ENCODE data around the gene ATAT1. TPM values are rescaled to one million over a fixed set of nuclear protein-coding genes. Genes with fewer than 3 reads are reported as not detected.
"Not testable (repeated sequence)": the region's sequence is repeated elsewhere in the genome, so short reads cannot be mapped to it uniquely, and the experiment has no call there.

The ATAT1 gene
- total RNA-seq, result 1.7 TPM
- long read RNA-seq, partial matches to known transcripts, result 2 of 2 reads
- long read RNA-seq, other reads (novel, unspliced or antisense), result 0 of 2 reads

DNA sequence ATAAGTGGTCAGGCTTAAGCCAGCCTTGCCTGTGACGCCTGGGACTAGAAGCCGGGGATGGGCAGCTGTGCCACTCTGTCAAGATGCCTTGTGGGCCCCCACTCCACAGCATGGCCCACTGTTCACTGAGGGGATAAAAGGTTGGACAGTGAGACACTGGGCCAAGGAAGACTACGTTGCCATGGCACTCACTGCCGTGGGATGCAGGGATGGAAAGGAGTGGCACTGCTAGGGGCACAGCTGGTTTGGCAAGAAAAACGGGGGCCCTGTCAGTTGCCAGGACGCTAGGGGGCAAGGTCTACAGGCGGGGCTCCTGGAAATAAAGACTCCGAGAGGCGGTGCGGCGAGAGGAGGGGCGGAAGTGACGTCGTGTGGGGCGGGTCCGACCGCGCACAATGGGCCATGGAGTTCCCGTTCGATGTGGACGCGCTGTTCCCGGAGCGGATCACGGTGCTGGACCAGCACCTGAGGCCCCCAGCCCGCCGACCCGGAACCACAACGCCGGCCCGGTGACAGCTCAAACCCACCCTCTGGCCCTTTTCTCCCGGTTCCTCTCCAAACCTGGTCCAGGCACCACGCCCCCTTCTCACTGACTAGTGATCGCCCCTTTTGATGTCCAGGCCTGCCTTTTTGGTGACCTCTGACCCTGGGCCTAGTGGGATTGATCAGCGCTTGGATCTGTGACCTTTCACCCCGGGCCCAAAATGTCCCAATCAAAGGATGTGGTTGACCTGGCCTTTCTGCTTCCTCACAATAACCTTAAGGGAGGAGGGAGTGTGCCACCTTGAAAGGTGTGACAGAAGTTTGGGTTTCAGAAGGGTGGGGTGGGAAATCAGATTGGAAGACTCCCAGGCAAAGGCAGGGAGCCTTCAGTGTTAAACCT is at the start of gene ATAT1:
Gene ATAT1 (plus strand): TSS at position 391 of the 883 bp plus-strand sequence.
- DNase-seq (peak; percentile 93), ATAC-seq (peak; percentile 96)
- intact Hi-C loops (cut with micrococcal nuclease), result no loop called here

DNA sequence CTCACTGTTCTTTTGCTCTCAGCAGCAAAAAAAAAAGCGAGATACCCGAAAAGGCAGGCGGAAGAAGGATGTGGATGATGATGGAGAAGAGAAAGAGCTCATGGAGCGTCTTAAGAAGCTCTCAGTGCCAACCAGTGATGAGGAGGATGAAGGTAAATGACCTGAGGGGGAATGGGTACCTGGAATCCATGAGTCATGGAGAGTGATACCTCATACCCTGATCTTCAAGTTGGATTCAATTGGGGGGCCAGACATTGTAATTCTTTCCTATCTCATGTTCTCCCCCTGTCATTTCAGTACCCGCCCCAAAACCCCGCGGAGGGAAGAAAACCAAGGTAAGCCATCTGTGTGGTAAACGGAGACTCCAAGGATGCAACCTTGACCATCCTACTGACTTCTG is 48.6 kb upstream of the ATAT1 start:
- ATAC-seq (no peak), DNase-seq (no peak)
- intact Hi-C loops (cut with micrococcal nuclease), result no loop called here

DNA sequence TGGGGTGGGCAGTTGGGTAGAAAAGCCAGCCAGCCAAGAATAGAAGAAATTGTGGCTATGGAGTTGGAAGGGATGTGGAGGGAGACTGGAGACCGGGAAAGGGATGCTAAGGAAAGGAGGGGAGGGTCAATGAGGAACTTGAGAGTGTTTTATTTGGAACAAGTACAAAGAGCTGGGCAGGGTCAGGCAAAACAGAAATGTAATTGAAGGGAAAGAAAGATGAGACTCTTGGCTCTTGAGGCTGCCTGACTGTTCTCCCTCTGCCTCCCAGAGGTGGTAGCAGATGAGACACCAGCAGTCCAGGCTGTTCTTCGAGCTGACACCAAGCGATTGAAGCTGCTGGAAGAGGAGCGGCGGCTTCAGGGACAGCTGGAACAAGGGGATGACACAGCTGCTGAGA is 42.8 kb upstream of the ATAT1 start:
- intact Hi-C loops (cut with micrococcal nuclease), result no loop called here
- ATAC-seq (no peak), DNase-seq (no peak)

DNA sequence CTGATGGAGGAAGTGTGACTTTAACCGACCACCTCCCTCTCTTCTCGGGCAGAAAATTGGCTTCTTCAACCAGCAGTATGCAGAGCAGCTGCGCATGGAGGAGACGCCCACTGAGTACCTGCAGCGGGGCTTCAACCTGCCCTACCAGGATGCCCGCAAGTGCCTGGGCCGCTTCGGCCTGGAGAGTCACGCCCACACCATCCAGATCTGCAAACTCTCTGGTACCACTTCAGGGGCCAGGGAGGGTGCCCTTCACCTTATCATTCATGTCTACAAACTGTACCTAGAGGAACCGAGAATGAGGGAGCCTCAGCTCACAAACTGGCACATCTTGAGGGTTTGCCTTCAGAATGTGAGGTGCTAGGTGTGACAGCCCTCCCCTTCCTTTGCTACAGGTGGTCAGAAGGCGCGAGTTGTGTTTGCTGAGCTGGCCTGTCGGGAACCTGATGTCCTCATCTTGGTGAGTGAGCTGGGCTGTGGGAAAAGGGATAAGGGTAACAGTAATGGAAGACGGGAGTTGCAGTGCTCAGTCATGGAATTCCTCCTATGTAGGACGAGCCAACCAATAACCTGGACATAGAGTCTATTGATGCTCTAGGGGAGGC is 36.8 kb upstream of the ATAT1 start:
- no peak for DNase-seq
- no peak for ATAC-seq
- intact Hi-C loops (cut with micrococcal nuclease), result no loop called here

DNA sequence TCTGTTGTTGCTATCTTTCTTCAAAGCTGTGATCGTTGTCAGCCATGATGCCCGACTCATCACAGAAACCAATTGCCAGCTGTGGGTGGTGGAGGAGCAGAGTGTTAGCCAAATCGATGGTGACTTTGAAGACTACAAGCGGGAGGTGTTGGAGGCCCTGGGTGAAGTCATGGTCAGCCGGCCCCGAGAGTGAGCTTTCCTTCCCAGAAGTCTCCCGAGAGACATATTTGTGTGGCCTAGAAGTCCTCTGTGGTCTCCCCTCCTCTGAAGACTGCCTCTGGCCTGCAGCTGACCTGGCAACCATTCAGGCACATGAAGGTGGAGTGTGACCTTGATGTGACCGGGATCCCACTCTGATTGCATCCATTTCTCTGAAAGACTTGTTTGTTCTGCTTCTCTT is 36.2 kb upstream of the ATAT1 start:
- peak; percentile 29 for ATAC-seq

DNA sequence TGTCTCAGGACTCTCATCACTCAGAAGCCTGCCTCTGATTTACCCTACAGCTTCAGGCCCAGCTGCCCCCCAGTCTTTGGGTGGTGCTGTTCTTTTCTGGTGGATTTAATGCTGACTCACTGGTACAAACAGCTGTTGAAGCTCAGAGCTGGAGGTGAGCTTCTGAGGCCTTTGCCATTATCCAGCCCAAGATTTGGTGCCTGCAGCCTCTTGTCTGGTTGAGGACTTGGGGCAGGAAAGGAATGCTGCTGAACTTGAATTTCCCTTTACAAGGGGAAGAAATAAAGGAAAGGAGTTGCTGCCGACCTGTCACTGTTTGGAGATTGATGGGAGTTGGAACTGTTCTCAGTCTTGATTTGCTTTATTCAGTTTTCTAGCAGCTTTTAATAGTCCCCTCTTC is 35.7 kb upstream of the ATAT1 start:
- ATAC-seq (peak; percentile 20), DNase-seq (no peak)
- intact Hi-C loops (cut with micrococcal nuclease), result no loop called here

More for the DNA sequence above, 36.2 kb upstream of the ATAT1 start:
- no peak for DNase-seq
- intact Hi-C loops (cut with micrococcal nuclease), result no loop called here

DNA sequence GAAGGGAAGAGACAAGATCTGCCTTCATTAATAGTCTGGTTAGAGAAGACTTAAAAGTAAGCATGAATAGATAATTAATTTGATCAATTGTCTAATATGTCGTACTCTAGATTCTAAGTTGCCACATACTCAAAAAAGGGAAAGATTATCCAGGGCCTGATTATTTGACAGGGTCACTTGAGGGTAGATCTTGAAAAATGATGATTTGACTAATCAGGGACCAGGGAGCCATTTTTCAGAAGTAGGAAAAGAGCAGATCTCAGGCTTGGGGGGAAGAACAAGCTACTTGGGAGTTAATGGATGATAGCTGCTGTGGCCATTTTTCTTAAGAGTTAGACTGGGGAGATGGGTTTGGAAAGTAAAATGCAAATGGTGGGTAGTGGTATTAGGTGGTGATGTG is 34.4 kb upstream of the ATAT1 start:
- intact Hi-C loops (cut with micrococcal nuclease), result no loop called here
- ATAC-seq (no peak), DNase-seq (no peak)

DNA sequence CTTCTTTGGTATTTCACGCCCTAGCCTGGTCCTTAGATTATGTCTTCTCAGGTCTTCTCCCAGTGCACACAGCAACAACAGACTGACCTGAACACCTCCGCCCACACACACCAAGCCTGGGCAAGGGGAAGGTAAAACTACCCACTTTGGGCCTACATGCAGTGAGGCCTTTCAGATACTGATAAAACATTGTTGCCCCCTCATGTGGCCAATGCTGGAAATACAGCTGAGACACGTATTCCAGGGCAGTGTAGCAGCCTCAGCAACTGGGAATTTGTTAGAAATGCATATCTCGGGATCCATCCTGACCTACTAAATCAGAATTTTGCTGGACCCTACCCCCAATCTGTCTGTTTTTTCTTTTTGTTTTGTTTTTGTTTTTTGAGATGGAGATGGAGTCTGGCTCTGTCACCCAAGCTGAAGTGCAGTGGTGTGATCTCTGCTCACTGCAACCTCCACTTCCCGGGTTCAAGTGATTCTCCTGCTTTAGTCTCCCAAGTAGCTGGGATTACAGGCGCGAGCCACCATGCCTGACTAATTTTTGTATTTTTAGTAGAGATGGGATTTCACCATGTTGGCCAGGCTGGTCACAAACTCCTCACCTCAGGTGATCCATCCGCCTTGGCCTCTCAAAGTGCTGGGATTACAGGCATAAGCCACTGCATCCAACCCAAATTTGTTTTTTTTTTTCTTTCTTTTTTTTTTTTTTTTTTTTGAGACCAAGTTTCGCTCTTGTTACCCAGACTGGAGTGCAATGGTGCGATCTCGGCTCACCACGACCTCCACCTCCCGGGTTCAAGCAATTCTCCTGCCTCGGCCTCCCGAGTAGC is 29.1 kb upstream of the ATAT1 start:
- DNase-seq (peak; percentile 67), ATAC-seq (peak; percentile 67)
- intact Hi-C loops (cut with micrococcal nuclease), result not testable (repeated sequence)

DNA sequence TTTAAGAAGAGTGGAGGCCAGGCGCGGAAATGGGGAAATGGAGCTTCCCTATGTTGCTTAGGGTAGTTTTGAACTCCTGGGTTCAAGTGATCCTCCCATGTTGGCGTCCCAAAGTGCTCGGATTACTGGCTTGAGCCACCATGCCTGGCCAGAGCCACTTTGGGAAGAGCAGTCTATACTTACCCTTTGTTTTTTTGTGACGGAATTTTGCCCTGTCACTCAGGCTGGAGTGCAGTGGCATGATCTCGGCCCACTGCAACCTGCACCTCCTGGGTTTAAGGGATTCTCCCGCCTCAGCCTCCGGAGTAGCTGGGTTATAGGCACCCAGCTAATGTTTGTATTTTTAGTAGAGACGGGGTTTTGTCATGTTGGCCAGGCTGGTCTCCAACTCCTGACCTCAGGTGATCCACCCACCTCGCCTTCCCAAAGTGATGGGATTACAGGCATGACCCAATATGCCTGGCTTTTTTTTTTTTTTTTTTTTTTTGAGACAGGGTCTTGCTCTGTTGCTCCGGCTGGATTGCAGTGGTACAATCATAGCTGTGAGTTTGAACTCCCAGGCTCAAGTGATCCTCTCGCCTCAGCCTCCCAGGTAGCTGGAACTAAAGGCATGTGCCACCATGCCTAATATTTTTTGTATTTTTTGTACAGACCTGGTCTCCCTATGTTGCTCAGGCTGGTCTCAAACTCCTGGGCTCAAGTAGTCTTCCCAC is 27.6 kb upstream of the ATAT1 start:
- DNase-seq, result no peak
- intact Hi-C loops (cut with micrococcal nuclease), result no loop called here
- ATAC-seq, result no peak

DNA sequence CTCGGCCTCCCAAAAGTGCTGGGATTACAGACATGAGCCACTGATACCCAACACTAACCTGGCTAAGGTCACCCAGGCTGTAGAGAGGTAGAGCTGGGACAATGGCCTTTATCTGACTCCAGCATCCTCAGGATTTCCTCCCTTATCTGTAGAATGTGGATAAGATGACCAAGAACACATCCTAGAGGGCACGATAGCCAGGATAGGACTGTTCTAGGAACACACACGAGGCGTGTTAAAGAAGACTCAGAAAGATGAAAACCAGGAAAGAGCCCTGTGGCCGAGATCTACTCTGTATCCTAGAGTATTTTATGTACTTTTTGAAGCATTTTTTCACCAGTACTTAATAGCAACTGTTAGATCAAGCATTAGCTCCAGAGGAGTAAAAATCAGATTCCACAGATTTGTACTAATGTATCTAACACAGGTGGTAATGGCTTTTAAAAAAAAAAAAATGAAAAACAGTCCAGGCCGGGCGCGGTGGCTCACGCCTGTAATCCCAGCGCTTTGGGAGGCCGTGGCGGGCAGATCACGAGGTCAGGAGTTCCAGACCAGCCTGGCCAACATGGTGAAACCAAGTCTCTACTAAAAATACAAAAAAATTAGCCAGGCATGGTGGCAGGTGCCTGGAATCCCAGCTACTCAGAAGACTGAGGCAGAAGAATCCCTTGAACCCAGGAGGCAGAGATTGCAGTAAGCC is 26.9 kb upstream of the ATAT1 start:
- intact Hi-C loops (cut with micrococcal nuclease), result no loop called here
- ATAC-seq, result no peak
- DNase-seq, result no peak

DNA sequence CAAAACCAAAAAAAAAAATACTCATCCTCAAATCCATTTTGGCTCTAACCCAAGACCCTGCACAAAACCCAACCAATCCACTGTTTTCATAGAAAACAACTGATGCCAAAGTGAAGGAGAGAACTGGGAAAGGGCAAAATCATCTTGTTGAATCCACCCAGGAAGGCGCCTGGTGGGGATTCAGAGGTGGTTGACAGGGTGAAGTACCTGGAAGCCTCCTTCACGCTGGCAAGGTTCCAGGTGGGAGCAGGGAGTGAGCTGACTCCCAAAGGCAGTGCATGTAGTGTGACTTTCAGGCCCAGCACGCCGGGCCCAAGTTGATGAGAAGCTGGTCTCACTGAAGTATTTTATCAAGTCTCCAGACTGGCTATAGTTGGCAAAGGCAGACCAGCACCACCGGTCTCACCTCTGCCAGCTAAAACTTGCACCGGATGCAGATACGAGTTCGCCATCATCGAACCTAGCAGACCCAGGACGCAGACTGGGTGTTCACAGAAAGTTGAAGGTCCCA is 26.2 kb upstream of the ATAT1 start:
- DNase-seq (peak; percentile 63), ATAC-seq (peak; percentile 35)
- intact Hi-C loops (cut with micrococcal nuclease), result no loop called here

DNA sequence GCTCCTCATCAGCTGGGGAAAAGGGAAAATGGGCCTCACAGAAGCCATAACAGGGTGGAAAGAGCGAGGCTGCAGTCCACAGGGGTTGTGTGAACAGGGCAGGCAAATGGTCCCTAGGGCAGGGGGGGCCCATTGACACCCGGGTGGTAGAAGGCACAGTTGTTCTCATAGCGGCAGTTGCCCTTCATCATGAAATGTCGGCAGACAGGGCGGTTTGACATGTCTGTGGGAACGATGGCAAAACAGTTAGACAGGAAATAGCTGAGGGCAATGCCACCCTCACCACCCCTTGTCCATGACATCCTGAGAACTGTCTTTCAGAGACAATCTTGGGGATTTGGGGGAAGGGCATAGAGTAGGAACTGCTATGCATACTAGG is 25.2 kb upstream of the ATAT1 start:
- ATAC-seq (peak; percentile 5), DNase-seq (no peak)
- intact Hi-C loops (cut with micrococcal nuclease), result no loop called here

DNA sequence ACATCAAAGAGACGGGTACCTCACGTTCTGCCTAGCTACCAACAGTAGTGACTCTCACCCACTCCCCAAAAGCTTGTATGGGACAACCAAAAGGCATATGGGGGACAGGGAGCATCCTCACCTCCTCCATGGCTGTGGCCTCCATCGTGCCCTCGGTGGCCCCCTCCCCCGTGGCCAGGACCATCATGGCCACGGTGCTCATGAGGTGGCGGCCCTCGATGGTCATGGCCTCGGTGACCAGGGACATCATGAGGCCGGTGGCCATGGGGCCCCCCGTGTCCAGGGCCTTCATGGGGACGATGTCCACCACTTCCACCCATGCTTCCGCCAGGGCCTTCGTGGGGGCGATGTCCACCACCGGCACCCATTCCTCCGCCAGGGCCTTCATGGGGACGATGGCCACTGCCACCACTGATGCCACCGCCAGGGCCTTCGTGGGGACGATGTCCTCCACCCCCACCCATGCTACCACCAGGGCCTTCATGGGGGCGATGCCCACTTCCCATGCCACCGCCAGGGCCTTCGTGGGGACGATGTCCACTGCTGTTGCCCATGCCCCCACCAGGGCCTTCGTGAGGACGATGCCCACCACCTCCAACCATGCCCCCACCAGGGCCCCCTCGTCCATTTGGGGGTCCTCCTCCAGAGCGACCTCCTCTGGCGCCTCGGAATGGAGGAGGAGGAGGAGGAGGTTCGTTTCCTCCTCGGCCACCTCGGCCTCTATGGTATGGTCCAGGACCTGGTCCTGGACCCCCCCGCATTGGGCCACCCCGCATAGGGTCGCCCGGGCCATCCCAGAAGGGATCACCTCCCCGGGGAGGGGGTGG is 24.6 kb upstream of the ATAT1 start:
- intact Hi-C loops (cut with micrococcal nuclease), result no loop called here
- ATAC-seq, result peak; percentile 5
- DNase-seq, result no peak

DNA sequence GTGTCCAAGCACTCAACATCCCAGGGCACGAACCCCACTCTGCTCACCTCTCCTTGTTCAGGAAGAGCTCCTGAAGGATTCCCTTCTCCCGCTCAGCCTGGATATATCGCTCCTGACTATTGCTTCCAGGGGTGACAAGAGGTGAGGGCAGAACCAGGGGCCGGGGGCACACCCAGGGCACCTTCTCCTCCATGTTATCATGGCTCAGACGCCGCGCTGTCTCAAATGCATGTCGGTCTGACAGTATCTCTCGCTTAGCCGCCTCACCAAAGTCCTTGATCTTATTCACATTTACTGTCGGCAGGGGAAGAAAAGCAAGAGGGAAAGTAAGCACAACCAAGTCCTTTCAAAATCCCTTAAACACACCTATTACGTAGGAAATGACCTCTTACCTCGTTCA is 22.7 kb upstream of the ATAT1 start:
- ATAC-seq, result no peak
- intact Hi-C loops (cut with micrococcal nuclease), result no loop called here
- no peak for DNase-seq

DNA sequence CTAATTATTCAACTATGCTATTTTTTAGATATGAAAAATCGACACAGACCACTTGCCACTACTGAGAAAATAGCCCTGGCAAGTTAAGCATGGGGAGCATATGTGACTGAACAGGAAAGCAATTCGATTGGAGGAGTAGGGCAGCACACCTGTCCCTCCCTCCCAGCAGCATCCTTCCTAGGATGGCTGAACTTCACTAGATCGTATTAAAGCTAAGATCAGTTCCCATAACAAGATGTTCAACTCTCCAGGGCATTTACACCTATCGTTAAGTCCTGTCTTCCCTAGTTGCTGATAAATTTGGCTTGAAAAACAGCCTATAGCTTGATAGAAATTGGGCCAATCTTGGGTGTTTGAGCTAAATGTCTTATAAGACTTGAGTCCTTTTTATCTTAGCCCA is 16.6 kb upstream of the ATAT1 start:
- intact Hi-C loops (cut with micrococcal nuclease), result no loop called here
- DNase-seq (no peak), ATAC-seq (no peak)

DNA sequence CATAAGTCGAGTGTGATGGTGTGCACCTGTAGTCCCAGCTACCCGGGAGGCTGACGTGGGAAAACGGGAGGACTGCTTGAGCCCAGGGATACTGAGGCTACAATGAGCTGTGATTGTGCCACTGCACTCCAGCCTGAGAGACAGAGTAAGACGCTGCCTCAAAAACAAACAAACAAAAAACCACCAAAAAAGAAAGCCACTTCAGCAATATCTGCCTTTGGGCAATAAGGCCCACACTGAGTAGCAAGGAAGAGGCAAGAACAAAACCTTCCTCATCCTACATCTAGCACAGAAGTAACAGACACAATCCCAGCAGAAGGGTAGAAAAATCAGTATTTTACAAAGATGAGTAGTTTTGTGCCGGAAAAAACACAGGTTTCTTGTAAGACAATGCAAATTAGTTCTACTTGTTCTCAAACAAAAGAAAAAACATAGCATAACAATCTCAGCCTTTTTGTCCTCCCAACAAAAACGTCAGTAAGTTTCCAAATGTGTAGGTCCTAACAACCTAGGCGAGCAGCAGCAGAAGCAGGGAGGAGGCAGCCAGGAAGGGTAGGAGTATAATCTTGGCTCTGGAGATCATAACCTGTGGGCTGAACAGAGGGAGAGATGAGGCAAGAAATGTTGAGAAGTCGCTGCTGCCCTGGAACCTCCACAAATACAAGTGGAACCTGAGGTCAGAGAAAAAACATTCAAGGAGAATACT is 15.4 kb upstream of the ATAT1 start:
- intact Hi-C loops (cut with micrococcal nuclease), result no loop called here
- DNase-seq (no peak), ATAC-seq (no peak)

DNA sequence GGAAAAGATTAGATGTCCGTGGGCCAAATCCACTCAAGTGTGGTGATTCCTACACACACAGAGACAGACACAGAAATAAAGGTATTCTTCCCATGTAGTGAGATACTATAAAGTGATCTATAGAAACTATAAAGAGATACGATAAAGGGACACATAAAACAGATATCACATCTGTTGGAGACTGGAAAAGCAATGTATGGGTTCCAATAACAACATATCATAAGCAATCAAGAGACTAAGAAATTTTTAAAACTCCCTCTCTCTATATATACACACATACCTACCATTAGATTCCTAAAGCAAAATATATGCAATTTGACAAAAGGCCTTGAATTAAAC is 14.8 kb upstream of the ATAT1 start:
- DNase-seq (no peak), ATAC-seq (no peak)
- intact Hi-C loops (cut with micrococcal nuclease), result no loop called here
